T-helper 1 cell treated with Interleukin-12 subunit alpha and Interleukin-12 subunit beta and Interleukin-4 antibody, amounts not matched to agents 30 μg/mL and 1 μg/mL, for 36 hours (primary cell): ENCODE results near the gene PTPN7.
A peak's percentile ranks its signal among the peaks of the same experiment; 100 is the strongest.
"Not testable (repeated sequence)": the region's sequence is repeated elsewhere in the genome, so short reads cannot be mapped to it uniquely, and the experiment has no call there.

Source experiments
- H3K27ac Mint-ChIP-seq: one replicate; pipeline ENCODE4 v1.8.0; 2021; ENCODE audit warnings: mild to moderate bottlenecking, mixed read lengths
- H3K27me3 Mint-ChIP-seq: one replicate; pipeline ENCODE4 v1.8.0; 2021; ENCODE audit warnings: low read depth, mixed read lengths
- H3K36me3 Mint-ChIP-seq: one replicate; pipeline ENCODE4 v1.8.0; 2021; ENCODE audit warnings: low read depth, mixed read lengths
- H3K4me1 Mint-ChIP-seq: one replicate; pipeline ENCODE4 v1.8.0; 2021; ENCODE audit warnings: low read depth, mixed read lengths
- H3K4me3 Mint-ChIP-seq: one replicate; pipeline ENCODE4 v1.8.0; 2021; ENCODE audit warnings: mild to moderate bottlenecking, moderate library complexity, mixed read lengths
- H3K9me3 Mint-ChIP-seq: one replicate; pipeline ENCODE4 v1.8.0; 2021; ENCODE audit warnings: mixed read lengths

Gene PTPN7

GRCh38 chr1:202154148-202154765, 6.1 kb downstream of the PTPN7 start:
- peak overlapping the region; percentile 64 for H3K27ac Mint-ChIP-seq
- H3K36me3 Mint-ChIP-seq: peaks cover 61% of the 10 kb centered on the region
- H3K27me3 Mint-ChIP-seq: no peaks in the 10 kb centered on the region
- peaks cover 39% of the 10 kb centered on the region for H3K4me1 Mint-ChIP-seq
- H3K4me3 Mint-ChIP-seq: no peak overlapping the region
- H3K9me3 Mint-ChIP-seq: no peaks in the 10 kb centered on the region

- Mint-ChIP-seq H3K27me3 (no peaks in the 10 kb centered on the region), H3K4me1 (peaks cover 33% of the 10 kb centered on the region), H3K36me3 (peaks cover 62% of the 10 kb centered on the region), H3K4me3 (no peak overlapping the region), H3K27ac (peak overlapping the region; percentile 6), H3K9me3 (no peaks in the 10 kb centered on the region)
Observed at GRCh38 chr1:202153284-202153683, 7.1 kb downstream of the PTPN7 start.

DNA sequence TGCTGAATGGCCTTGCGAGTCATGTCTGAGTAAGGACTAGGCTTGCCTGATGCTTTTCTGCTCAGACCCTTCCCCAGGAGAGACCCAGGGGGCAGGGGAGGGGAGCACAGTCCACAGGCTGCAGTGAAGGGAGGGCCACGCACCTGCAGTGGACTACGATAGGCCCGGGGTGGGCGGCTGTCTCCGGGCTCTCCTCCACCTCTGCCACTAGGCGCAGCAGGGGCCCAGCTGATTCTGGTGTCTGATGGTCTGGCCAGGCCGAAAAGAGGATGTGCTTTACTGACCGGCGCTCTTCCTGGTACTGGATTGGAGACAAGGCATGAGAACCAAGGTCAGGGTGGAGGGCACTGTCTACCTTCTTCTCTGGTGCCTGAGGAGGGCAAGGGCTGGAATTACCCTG, 8.0 kb downstream of the PTPN7 start:
- Mint-ChIP-seq H3K36me3 (peaks cover 60% of the 10 kb centered on the region), H3K4me1 (peaks cover 26% of the 10 kb centered on the region), H3K27me3 (no peaks in the 10 kb centered on the region), H3K4me3 (no peak overlapping the region), H3K9me3 (no peaks in the 10 kb centered on the region), H3K27ac (no peak overlapping the region)

DNA sequence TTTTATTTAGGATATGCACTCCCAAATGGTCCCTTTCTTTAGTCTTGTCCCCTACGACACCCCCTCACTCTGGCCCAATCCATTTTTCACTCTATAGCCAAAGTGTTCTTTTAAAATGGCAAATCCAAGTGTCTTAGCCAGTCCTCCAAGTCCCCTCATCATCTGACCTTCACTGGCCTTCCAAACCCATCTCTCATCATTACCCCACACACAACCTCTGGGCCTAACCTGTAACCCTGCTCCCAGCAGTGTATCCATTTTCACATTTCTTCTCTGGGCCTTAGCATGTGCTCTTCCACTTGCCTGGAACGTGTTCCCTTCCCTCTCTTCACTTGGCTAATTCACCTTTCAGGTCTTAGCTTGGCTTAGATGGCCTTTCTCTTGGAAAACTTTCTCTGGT, 9.4 kb downstream of the PTPN7 start:
- H3K36me3 Mint-ChIP-seq: peaks cover 55% of the 10 kb centered on the region
- peak overlapping the region; percentile 23 for H3K27ac Mint-ChIP-seq
- peaks cover 22% of the 10 kb centered on the region for H3K4me1 Mint-ChIP-seq
- no peak overlapping the region for H3K4me3 Mint-ChIP-seq
- H3K27me3 Mint-ChIP-seq: no peaks in the 10 kb centered on the region
- H3K9me3 Mint-ChIP-seq: no peaks in the 10 kb centered on the region

DNA sequence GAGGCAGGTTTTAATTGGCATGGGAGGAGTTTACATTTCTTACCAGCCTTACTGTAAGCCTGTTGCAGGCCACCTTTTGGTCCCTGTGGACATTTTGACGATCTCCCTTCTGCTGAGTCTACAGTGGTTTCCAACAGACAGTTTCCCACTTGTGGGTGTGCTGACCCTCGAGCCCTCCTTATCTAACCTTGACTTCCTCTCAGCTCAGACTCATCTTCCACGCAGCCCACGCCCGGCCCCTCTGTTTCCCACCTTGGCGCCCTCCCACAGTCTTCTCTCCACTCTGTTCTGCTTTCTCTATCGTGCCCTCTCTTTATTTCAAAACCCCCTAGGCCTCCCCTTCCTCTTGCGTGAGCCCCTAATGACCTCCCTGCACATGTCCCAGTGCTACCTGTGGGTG, 9.8 kb downstream of the PTPN7 start:
- Mint-ChIP-seq H3K4me3 (no peak overlapping the region), H3K27ac (peak overlapping the region; percentile 67), H3K27me3 (no peaks in the 10 kb centered on the region), H3K36me3 (peaks cover 50% of the 10 kb centered on the region), H3K9me3 (no peaks in the 10 kb centered on the region), H3K4me1 (peaks cover 19% of the 10 kb centered on the region)

GRCh38 chr1:202150187-202150586, 10.2 kb downstream of the PTPN7 start:
- Mint-ChIP-seq H3K27me3 (no peaks in the 10 kb centered on the region), H3K27ac (no peak overlapping the region), H3K4me3 (no peak overlapping the region), H3K4me1 (peaks cover 22% of the 10 kb centered on the region), H3K9me3 (no peaks in the 10 kb centered on the region), H3K36me3 (peaks cover 48% of the 10 kb centered on the region)

GRCh38 chr1:202149566-202149965, 10.8 kb downstream of the PTPN7 start:
- Mint-ChIP-seq H3K9me3 (no peaks in the 10 kb centered on the region), H3K4me1 (peaks cover 18% of the 10 kb centered on the region), H3K36me3 (peaks cover 43% of the 10 kb centered on the region), H3K27ac (no peak overlapping the region), H3K27me3 (no peaks in the 10 kb centered on the region), H3K4me3 (no peak overlapping the region)

DNA sequence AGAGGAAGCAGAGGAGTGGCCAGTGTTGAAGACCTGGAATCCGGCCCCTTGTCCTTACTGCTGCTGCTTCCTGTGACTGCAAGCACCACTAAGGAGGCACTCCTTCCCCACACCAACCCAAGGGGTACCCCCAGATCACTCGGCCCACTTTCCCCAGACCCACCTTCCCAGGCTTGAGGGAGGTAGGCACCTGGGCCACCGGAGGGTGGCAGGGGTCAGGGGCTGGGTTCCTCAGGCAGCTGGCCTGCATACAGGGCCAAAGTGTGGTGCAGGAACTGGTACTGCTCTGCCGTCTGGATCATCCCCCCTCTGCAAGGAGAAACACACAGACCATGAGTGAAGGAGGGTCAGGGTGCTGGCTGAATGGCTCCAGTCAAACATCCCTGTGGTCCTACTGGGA, 12.0 kb downstream of the PTPN7 start:
- H3K27me3 Mint-ChIP-seq: no peaks in the 10 kb centered on the region
- H3K27ac Mint-ChIP-seq: no peak overlapping the region
- peaks cover 18% of the 10 kb centered on the region for H3K4me1 Mint-ChIP-seq
- H3K9me3 Mint-ChIP-seq: no peaks in the 10 kb centered on the region
- peaks cover 42% of the 10 kb centered on the region for H3K36me3 Mint-ChIP-seq
- H3K4me3 Mint-ChIP-seq: no peak overlapping the region

- H3K36me3 Mint-ChIP-seq: peaks cover 33% of the 10 kb centered on the region
- no peak overlapping the region for H3K27ac Mint-ChIP-seq
- H3K9me3 Mint-ChIP-seq: no peaks in the 10 kb centered on the region
- H3K4me1 Mint-ChIP-seq: peaks cover 27% of the 10 kb centered on the region
- H3K27me3 Mint-ChIP-seq: no peaks in the 10 kb centered on the region
- H3K4me3 Mint-ChIP-seq: no peak overlapping the region
Observed at GRCh38 chr1:202146993-202147392, 13.4 kb downstream of the PTPN7 start.

DNA sequence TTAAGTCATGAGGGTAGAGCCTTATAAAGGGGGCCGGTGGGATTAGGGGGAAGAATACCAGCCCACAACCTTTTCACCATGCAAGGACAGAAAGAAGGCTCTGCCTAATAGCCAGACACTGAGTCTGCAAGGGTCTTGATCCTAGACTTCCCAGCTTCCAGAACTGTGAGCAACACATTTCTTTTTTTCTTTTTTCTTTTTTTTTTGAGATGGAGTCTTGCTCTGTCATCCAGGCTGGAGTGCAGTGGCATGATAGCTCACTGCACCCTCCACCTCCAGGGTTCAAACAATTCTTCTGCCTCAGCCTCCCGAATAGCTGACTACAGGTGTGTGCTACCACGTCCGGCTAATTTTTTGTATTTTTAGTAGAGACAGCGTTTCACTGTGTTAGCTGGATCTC, 14.1 kb downstream of the PTPN7 start:
- no peak overlapping the region for H3K27ac Mint-ChIP-seq

GRCh38 chr1:202145744-202146140, 14.7 kb downstream of the PTPN7 start:
- Mint-ChIP-seq H3K27ac (peak overlapping the region; percentile 86), H3K4me3 (peak overlapping the region; percentile 83), H3K36me3 (peaks cover 26% of the 10 kb centered on the region), H3K4me1 (peaks cover 26% of the 10 kb centered on the region)
- not testable (repeated sequence) for H3K9me3 Mint-ChIP-seq, H3K27me3 Mint-ChIP-seq

More for the DNA sequence above, 14.1 kb downstream of the PTPN7 start:
- no peaks in the 10 kb centered on the region for H3K27me3 Mint-ChIP-seq
- peaks cover 32% of the 10 kb centered on the region for H3K36me3 Mint-ChIP-seq
- H3K4me3 Mint-ChIP-seq: peak overlapping the region; percentile 34
- no peaks in the 10 kb centered on the region for H3K9me3 Mint-ChIP-seq
- peaks cover 26% of the 10 kb centered on the region for H3K4me1 Mint-ChIP-seq

DNA sequence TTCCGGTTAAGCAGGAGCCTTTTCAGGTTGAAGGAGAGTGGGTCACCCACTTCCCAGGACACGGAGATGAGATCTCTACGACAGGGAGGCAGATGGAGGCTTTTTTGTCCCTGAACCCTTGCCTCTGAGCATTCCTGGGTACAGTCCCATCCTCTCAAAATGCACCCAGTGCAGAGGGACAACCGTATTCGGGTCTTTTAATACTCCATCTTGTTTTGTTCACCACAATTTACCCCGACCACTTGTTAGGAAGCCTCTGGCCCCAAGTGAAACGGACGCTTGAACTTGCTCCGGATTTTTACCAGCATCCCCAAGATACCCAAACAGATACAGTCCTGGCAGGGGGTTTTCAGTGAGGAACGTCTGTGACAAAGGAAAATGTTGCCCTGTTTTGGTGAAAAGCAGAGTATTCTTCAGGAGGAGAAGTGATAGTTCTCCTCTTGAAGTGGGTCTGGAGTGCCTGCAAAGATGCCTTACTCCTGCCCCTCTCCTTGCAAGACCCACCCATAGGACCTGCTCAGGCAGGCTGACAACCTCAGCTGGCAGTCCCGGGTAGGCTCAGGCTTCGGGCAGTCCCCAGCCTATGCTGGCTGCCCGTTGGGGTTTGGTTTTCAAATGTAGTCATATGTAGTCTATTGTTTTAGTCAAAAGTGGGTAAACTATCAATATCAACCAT, 15.2 kb downstream of the PTPN7 start:
- Mint-ChIP-seq H3K4me3 (peak overlapping the region; percentile 83), H3K27ac (peak overlapping the region; percentile 86), H3K4me1 (peaks cover 24% of the 10 kb centered on the region), H3K9me3 (no peaks in the 10 kb centered on the region), H3K27me3 (no peaks in the 10 kb centered on the region), H3K36me3 (peaks cover 24% of the 10 kb centered on the region)

DNA sequence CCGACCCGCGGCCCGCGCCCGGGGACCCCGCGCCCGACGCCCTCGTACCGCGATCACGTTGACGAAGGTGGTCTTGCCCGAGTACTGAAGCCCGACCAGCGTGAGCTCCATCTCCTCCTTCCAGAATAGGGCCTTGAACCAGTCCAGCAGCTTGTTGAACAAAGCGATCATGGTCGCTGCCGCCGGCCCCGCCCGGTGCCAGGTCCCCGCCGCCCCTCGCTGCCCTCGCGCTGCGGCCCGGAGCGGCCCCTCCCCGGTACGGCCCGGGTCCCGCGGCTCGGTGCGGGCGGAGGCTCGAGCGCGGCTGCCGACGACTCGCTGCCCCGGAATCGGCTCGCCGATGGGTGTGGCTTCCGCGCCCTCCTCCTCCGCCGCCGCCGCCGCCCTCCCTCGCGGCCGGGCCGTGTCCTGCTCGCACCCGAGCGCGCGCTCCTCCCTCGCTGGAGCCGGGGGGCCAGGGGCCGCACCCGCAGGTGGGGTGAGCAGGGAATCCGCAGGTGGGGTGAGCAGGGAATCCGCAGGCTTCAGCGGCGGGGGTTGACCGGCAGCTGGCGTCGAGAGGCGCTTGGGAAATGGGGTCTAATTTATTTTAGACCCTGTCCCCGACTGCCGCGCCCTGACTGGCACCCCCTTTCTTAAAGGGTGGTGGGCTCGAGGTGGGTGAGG, 15.9 kb downstream of the PTPN7 start, which contains the start of gene ARL8A:
Gene ARL8A (minus strand): TSS at position 336 of the 666 bp plus-strand sequence. CDS start 165 bp downstream, at position 171.
- Mint-ChIP-seq H3K4me3 (peak within 1 kb of the TSS; percentile 97), H3K9me3 (no peaks in the 10 kb centered on the region), H3K27me3 (no peaks in the 10 kb centered on the region), H3K36me3 (peaks cover 23% of the 10 kb centered on the region), H3K4me1 (peaks cover 24% of the 10 kb centered on the region), H3K27ac (peak within 1 kb of the TSS; percentile 93)

DNA sequence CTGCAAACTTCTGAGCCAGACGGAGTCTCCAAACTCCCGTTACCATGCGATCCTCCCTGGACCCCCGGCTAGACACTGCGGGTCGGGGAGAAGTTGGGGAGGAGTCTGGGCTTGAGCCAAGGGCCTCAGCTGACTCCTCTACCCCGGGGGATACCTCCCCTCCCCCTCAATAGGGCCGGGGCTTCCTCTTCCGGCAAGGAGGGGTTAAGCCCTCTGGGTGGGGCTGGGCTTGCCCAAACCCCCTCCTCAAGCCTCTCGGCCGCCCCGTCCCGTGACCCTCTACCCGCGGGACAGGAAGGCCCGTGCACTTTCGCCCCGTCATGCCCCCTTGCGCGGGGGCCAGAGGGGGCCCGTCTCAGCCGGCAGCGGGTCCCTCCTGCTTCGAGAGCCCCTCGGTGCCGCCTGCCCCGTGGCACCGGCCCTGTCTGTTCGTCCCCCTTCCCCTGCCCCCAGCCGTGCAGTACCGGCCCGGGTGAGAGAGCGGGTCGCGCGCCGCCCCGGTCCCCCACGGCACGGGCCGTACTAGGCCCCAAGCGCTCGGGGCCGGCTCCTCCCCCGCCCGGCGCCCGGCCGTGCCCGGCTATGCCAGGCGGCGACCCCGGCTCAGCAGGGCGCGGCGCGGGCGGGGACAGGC, 16.5 kb downstream of the PTPN7 start:
- Mint-ChIP-seq H3K9me3 (no peaks in the 10 kb centered on the region), H3K4me1 (peaks cover 24% of the 10 kb centered on the region), H3K4me3 (peak overlapping the region; percentile 97), H3K36me3 (peaks cover 16% of the 10 kb centered on the region), H3K27me3 (no peaks in the 10 kb centered on the region), H3K27ac (peak overlapping the region; percentile 93)
